A673 (cell line): ENCODE measurements around the gene MAP3K10.

Source experiments
- CTCF ChIP-seq: fragments of 300-800, 200-600 bp; sonication (generic); conservative IDR thresholded peaks from 2 replicates; pipeline ENCODE4 v1.5.1; 2017; ENCODE audit warnings: low read depth, mild to moderate bottlenecking, antibody characterized with exemption, low read length, moderate library complexity, mixed read lengths
- EZH2 ChIP-seq: fragments of 200-600 bp; sonication (generic); IDR thresholded peaks from 2 replicates; pipeline ENCODE4 v1.6.1; 2017; ENCODE audit warnings: borderline replicate concordance, low read depth, mild to moderate bottlenecking, mixed read lengths, antibody characterized with exemption, low read length; ENCODE audit not compliant: poor library complexity, severe bottlenecking

GRCh38 chr19:40157059-40157458, 34.2 kb upstream of the MAP3K10 start:
- TF ChIP-seq CTCF (no peak), EZH2 (no peak)
